NT2/D1 (cell line): ENCODE data around the gene AURKB.

Experiments
- SUZ12 ChIP-seq: IDR thresholded peaks from 2 replicates; pipeline ENCODE4 v1.6.1; 2011; ENCODE audit not compliant: insufficient read length, insufficient read depth; ENCODE audit errors: extremely low read depth
- YY1 ChIP-seq: IDR thresholded peaks from 2 replicates; pipeline ENCODE4 v1.6.1; 2011; ENCODE audit not compliant: insufficient read length, insufficient read depth
- ZNF274 ChIP-seq: IDR thresholded peaks from 2 replicates; pipeline ENCODE4 v1.6.1; 2011; ENCODE audit warnings: mild to moderate bottlenecking, low read depth, low read length

DNA sequence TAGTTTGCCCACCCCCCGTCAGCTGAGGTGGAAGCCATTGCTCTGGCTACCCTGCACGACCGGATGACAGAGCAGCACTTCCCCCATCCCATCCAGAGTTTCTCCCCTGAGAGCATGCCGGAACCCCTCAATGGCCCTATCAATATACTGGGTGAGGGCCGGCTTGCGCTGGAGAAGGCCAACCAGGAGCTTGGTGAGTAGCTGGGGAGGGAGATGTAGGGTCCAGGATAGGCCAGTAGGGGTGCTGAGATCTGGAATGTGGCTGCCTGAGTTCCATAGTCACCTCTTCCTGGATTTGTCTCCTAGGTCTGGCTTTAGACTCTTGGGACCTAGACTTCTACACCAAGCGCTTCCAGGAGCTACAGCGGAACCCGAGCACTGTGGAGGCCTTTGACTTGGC is 45.1 kb upstream of the AURKB start:
- TF ChIP-seq SUZ12 (no peak), YY1 (no peak), ZNF274 (no peak)
